Dendritic cell treated with granulocyte-macrophage colony-stimulating factor and Interleukin-4, amounts not matched to agents 40 ng/mL and 50 ng/mL, for 4 days (primary cell): Measurements from ENCODE around the gene RHEX.

Source experiments
- H3K27ac Mint-ChIP-seq: one replicate; pipeline ENCODE4 v1.8.0; 2022; ENCODE audit warnings: mild to moderate bottlenecking, mixed read lengths
- H3K27me3 Mint-ChIP-seq: one replicate; pipeline ENCODE4 v1.8.0; 2022; ENCODE audit warnings: mild to moderate bottlenecking, mixed read lengths
- H3K36me3 Mint-ChIP-seq: one replicate; pipeline ENCODE4 v1.8.0; 2022; ENCODE audit warnings: low read depth, mixed read lengths
- H3K4me1 Mint-ChIP-seq: one replicate; pipeline ENCODE4 v1.8.0; 2022; ENCODE audit warnings: low read depth, mixed read lengths
- H3K4me3 Mint-ChIP-seq: one replicate; pipeline ENCODE4 v1.8.0; 2022; ENCODE audit warnings: mild to moderate bottlenecking, moderate library complexity, mixed read lengths
- H3K9me3 Mint-ChIP-seq: one replicate; pipeline ENCODE4 v1.8.0; 2022; ENCODE audit warnings: mixed read lengths
- intact Hi-C: fragments of 100-400 bp; cut with micrococcal nuclease; formaldehyde crosslinking; loops from one replicate; pipeline ENCODE4 v1.15.0; 2022

The RHEX gene

GRCh38 chr1:206079135-206079534, 26.2 kb downstream of the RHEX start:
- Mint-ChIP-seq H3K36me3 (no peaks in the 10 kb centered on the region), H3K9me3 (no peaks in the 10 kb centered on the region), H3K4me1 (peaks cover 51% of the 10 kb centered on the region), H3K27ac (no peak overlapping the region), H3K27me3 (no peaks in the 10 kb centered on the region), H3K4me3 (no peak overlapping the region)
- intact Hi-C loops: no loop called here

GRCh38 chr1:206080026-206080820, 27.2 kb downstream of the RHEX start:
- Mint-ChIP-seq H3K4me1 (peaks cover 45% of the 10 kb centered on the region), H3K4me3 (no peak overlapping the region), H3K27me3 (no peaks in the 10 kb centered on the region), H3K9me3 (no peaks in the 10 kb centered on the region), H3K36me3 (no peaks in the 10 kb centered on the region), H3K27ac (no peak overlapping the region)
- intact Hi-C loops: loop anchor here (5.0 kb wide), 1 partner anchor 33 kb away; no protein-coding TSS in a partner anchor

- Mint-ChIP-seq H3K27me3 (no peaks in the 10 kb centered on the region), H3K4me1 (peaks cover 35% of the 10 kb centered on the region), H3K27ac (no peak overlapping the region), H3K4me3 (no peak overlapping the region), H3K36me3 (no peaks in the 10 kb centered on the region), H3K9me3 (no peaks in the 10 kb centered on the region)
- intact Hi-C loops: loop anchor here (5.0 kb wide), 1 partner anchor 35 kb away; no protein-coding TSS in a partner anchor
Observed at GRCh38 chr1:206081856-206082255, 28.9 kb downstream of the RHEX start.

- H3K9me3 Mint-ChIP-seq: no peaks in the 10 kb centered on the region
- peaks cover 29% of the 10 kb centered on the region for H3K4me1 Mint-ChIP-seq
- no peaks in the 10 kb centered on the region for H3K27me3 Mint-ChIP-seq
- intact Hi-C loops: loop anchor here (5.0 kb wide), 1 partner anchor 36 kb away; no protein-coding TSS in a partner anchor
- H3K4me3 Mint-ChIP-seq: no peak overlapping the region
- H3K27ac Mint-ChIP-seq: peak overlapping the region; percentile 44
- H3K36me3 Mint-ChIP-seq: no peaks in the 10 kb centered on the region
Observed at GRCh38 chr1:206082831-206083695, 30.1 kb downstream of the RHEX start.

GRCh38 chr1:206083750-206084149, 30.8 kb downstream of the RHEX start:
- intact Hi-C loops: loop anchor here (5.0 kb wide), 1 partner anchor 36 kb away; no protein-coding TSS in a partner anchor
- H3K4me1 Mint-ChIP-seq: peaks cover 29% of the 10 kb centered on the region
- no peak overlapping the region for H3K4me3 Mint-ChIP-seq
- no peak overlapping the region for H3K27ac Mint-ChIP-seq
- H3K9me3 Mint-ChIP-seq: no peaks in the 10 kb centered on the region
- H3K36me3 Mint-ChIP-seq: no peaks in the 10 kb centered on the region
- H3K27me3 Mint-ChIP-seq: no peaks in the 10 kb centered on the region

GRCh38 chr1:206087091-206087490, 34.1 kb downstream of the RHEX start:
- H3K4me3 Mint-ChIP-seq: no peak overlapping the region
- no peaks in the 10 kb centered on the region for H3K36me3 Mint-ChIP-seq
- intact Hi-C loops: no loop called here
- no peaks in the 10 kb centered on the region for H3K9me3 Mint-ChIP-seq
- no peak overlapping the region for H3K27ac Mint-ChIP-seq
- peaks cover 17% of the 10 kb centered on the region for H3K4me1 Mint-ChIP-seq
- H3K27me3 Mint-ChIP-seq: no peaks in the 10 kb centered on the region

GRCh38 chr1:206089341-206089740, 36.4 kb downstream of the RHEX start:
- Mint-ChIP-seq H3K36me3 (no peaks in the 10 kb centered on the region), H3K9me3 (no peaks in the 10 kb centered on the region), H3K4me3 (no peak overlapping the region), H3K27ac (no peak overlapping the region), H3K4me1 (peaks cover 6% of the 10 kb centered on the region), H3K27me3 (peaks cover 2% of the 10 kb centered on the region)
- intact Hi-C loops: no loop called here

- intact Hi-C loops: no loop called here
- Mint-ChIP-seq H3K9me3 (no peaks in the 10 kb centered on the region), H3K27ac (no peak overlapping the region), H3K4me1 (peaks cover 28% of the 10 kb centered on the region), H3K4me3 (no peak overlapping the region), H3K36me3 (no peaks in the 10 kb centered on the region), H3K27me3 (peaks cover 11% of the 10 kb centered on the region)
Observed at GRCh38 chr1:206094024-206094423, 41.1 kb downstream of the RHEX start.

- H3K4me1 Mint-ChIP-seq: peaks cover 55% of the 10 kb centered on the region
- peaks cover 21% of the 10 kb centered on the region for H3K27me3 Mint-ChIP-seq
- no peaks in the 10 kb centered on the region for H3K9me3 Mint-ChIP-seq
- H3K27ac Mint-ChIP-seq: no peak overlapping the region
- intact Hi-C loops: no loop called here
- H3K4me3 Mint-ChIP-seq: no peak overlapping the region
- H3K36me3 Mint-ChIP-seq: no peaks in the 10 kb centered on the region
Observed at GRCh38 chr1:206097381-206097780, 44.4 kb downstream of the RHEX start.

GRCh38 chr1:206098242-206098919, 45.4 kb downstream of the RHEX start:
- Mint-ChIP-seq H3K27ac (no peak overlapping the region), H3K36me3 (no peaks in the 10 kb centered on the region), H3K4me3 (no peak overlapping the region), H3K27me3 (peaks cover 21% of the 10 kb centered on the region), H3K9me3 (no peaks in the 10 kb centered on the region), H3K4me1 (peaks cover 65% of the 10 kb centered on the region)
- intact Hi-C loops: no loop called here

GRCh38 chr1:206100226-206100815, 47.3 kb downstream of the RHEX start:
- H3K36me3 Mint-ChIP-seq: no peaks in the 10 kb centered on the region
- no peak overlapping the region for H3K4me3 Mint-ChIP-seq
- H3K27ac Mint-ChIP-seq: peak overlapping the region; percentile 1
- H3K4me1 Mint-ChIP-seq: peaks cover 75% of the 10 kb centered on the region
- peaks cover 20% of the 10 kb centered on the region for H3K27me3 Mint-ChIP-seq
- no peaks in the 10 kb centered on the region for H3K9me3 Mint-ChIP-seq
- intact Hi-C loops: no loop called here

GRCh38 chr1:206101351-206102045, 48.5 kb downstream of the RHEX start:
- Mint-ChIP-seq H3K4me1 (peaks cover 75% of the 10 kb centered on the region), H3K36me3 (no peaks in the 10 kb centered on the region), H3K4me3 (peak overlapping the region; percentile 38), H3K27ac (peak overlapping the region; percentile 72), H3K9me3 (no peaks in the 10 kb centered on the region), H3K27me3 (peaks cover 20% of the 10 kb centered on the region)
- intact Hi-C loops: no loop called here
